ENCODE measurements around the gene CFAP157.

- TF ChIP-seq POLR2AphosphoS5 (IDR thresholded peaks at IDR 0.05; ENCODE audit: low read depth, low read length) (no peak), POLR2A (IDR thresholded peaks at IDR 0.05; ENCODE audit: low read depth, low read length) (no peak), SPI1 (IDR thresholded peaks at IDR 0.05; ENCODE audit: low read depth, low read length) (no peak)
Measured at GRCh38 chr9:127738666-127739065, 31.9 kb downstream of the CFAP157 start.

Measured in GM12891 (cell line).